GM23338 (cell line): ENCODE results near the gene CTNNA2. TPM values are rescaled to one million over a fixed set of nuclear protein-coding genes. Genes with fewer than 3 reads are reported as not detected.

ENCODE experiments used
- ATAC-seq: fragments of 200-7000 bp; cut with Tn5 transposase; 3 replicates; pipeline ENCODE4 v1.9.1; 2020
- DNase-seq: peaks from one replicate; pipeline ENCODE4 v3.0.0-alpha.2; 2015; ENCODE audit warnings: low spot score
- H2AFZ ChIP-seq: fragments of 200-600 bp; sonication (generic); 2 replicates; pipeline ENCODE4 v1.8.0; 2016; ENCODE audit warnings: antibody characterized with exemption, mild to moderate bottlenecking, moderate library complexity
- H3F3A ChIP-seq: fragments of 200-600 bp; sonication (generic); replicated peaks from 2 replicates; pipeline ENCODE4 v1.8.0; 2017; ENCODE audit warnings: antibody characterized with exemption, mixed run types, low read depth
- H3K27ac ChIP-seq: fragments of 200-600 bp; sonication (generic); 2 replicates; pipeline ENCODE4 v1.6.1; 2016; ENCODE audit warnings: low read depth
- H3K27me3 ChIP-seq: fragments of 200-600 bp; sonication (generic); 2 replicates; pipeline ENCODE4 v1.8.0; 2016; ENCODE audit warnings: mild to moderate bottlenecking, mixed run types, moderate library complexity; ENCODE audit not compliant: insufficient read depth
- H3K36me3 ChIP-seq: fragments of 200-600 bp; sonication (generic); 2 replicates; pipeline ENCODE4 v1.8.0; 2016; ENCODE audit warnings: mild to moderate bottlenecking; ENCODE audit not compliant: insufficient read depth
- H3K4me1 ChIP-seq: fragments of 200-600 bp; sonication (generic); 2 replicates; pipeline ENCODE4 v1.8.0; 2016; ENCODE audit warnings: mild to moderate bottlenecking, moderate library complexity; ENCODE audit not compliant: insufficient read depth
- H3K4me2 ChIP-seq: fragments of 200-600 bp; sonication (generic); 2 replicates; pipeline ENCODE4 v1.7.1; 2017; ENCODE audit warnings: mixed run types
- H3K4me3 ChIP-seq: fragments of 200-600 bp; sonication (generic); 2 replicates; pipeline ENCODE4 v1.6.1; 2016; ENCODE audit warnings: mixed run types
- H3K79me2 ChIP-seq: fragments of 200-600 bp; sonication (generic); replicated peaks from 2 replicates; pipeline ENCODE4 v1.8.0; 2017; ENCODE audit warnings: mild to moderate bottlenecking; ENCODE audit not compliant: insufficient read depth
- H3K9me2 ChIP-seq: fragments of 200-600 bp; sonication (generic); 2 replicates; pipeline ENCODE4 v1.8.0; 2017; ENCODE audit not compliant: insufficient read depth
- H4K20me1 ChIP-seq: fragments of 200-600 bp; sonication (generic); replicated peaks from 2 replicates; pipeline ENCODE4 v1.8.0; 2017; ENCODE audit warnings: mild to moderate bottlenecking; ENCODE audit not compliant: insufficient read depth
- H3K27ac Mint-ChIP-seq: 2 replicates; pipeline ENCODE4 v1.8.0; 2020; ENCODE audit warnings: inconsistent platforms, mild to moderate bottlenecking, moderate library complexity, mixed read lengths
- H3K27me3 Mint-ChIP-seq: 3 replicates; pipeline ENCODE4 v1.8.0; 2022; ENCODE audit warnings: low read depth, mild to moderate bottlenecking, moderate library complexity, mixed read lengths, inconsistent platforms; ENCODE audit not compliant: insufficient read depth, poor library complexity
- H3K36me3 Mint-ChIP-seq: 3 replicates; pipeline ENCODE4 v1.8.0; 2021; ENCODE audit warnings: low read depth, mild to moderate bottlenecking, inconsistent platforms, moderate library complexity, mixed read lengths
- H3K4me1 Mint-ChIP-seq: 3 replicates; pipeline ENCODE4 v1.8.0; 2020; ENCODE audit warnings: mild to moderate bottlenecking, inconsistent platforms, mixed read lengths
- H3K4me3 Mint-ChIP-seq: 3 replicates; pipeline ENCODE4 v1.8.0; 2021; ENCODE audit warnings: moderate library complexity, mild to moderate bottlenecking, inconsistent platforms, mixed read lengths
- H3K9me3 Mint-ChIP-seq: 3 replicates; pipeline ENCODE4 v1.8.0; 2020; ENCODE audit warnings: moderate library complexity, mild to moderate bottlenecking, inconsistent platforms, mixed read lengths
- CTCF ChIP-seq, 2 experiments: fragments of 200-600 bp in 1 of 2; sonication (generic) in 1 of 2; conservative IDR thresholded peaks; 2 replicates each; pipeline versions ENCODE4 v1.5.1 to v1.6.1; 2016 to 2017; ENCODE audit warnings: antibody characterized with exemption in 2 of 2, low read depth in 2 of 2, mild to moderate bottlenecking in 2 of 2, moderate library complexity in 1 of 2
- ETS1 ChIP-seq: IDR thresholded peaks from 2 replicates; pipeline ENCODE4 v1.6.1; 2016; ENCODE audit warnings: antibody characterized with exemption
- EZH2phosphoT487 ChIP-seq: fragments of 200-600 bp; sonication (generic); IDR thresholded peaks from one replicate; pipeline ENCODE4 v1.8.1; 2018; ENCODE audit warnings: antibody characterized with exemption; ENCODE audit not compliant: unreplicated experiment
- JUNB ChIP-seq: IDR thresholded peaks from one replicate; pipeline ENCODE4 v1.6.1; 2016; ENCODE audit warnings: antibody characterized with exemption; ENCODE audit not compliant: unreplicated experiment
- NANOG ChIP-seq: IDR thresholded peaks from 2 replicates; pipeline ENCODE4 v1.6.1; 2016; ENCODE audit warnings: antibody characterized with exemption, borderline replicate concordance
- POLR2AphosphoS5 ChIP-seq: IDR thresholded peaks from 2 replicates; pipeline ENCODE4 v1.6.1; 2016; ENCODE audit warnings: antibody characterized with exemption, low read depth
- ZNF114 ChIP-seq: fragments of 250-450 bp; sonication (Bioruptor Pico); IDR thresholded peaks from 2 replicates; pipeline ENCODE4 v1.5.0; 2020; ENCODE audit warnings: mild to moderate bottlenecking, moderate library complexity
- ZNF331 ChIP-seq: fragments of 250-450 bp; sonication (Bioruptor Pico); IDR thresholded peaks from 2 replicates; pipeline ENCODE4 v1.5.0; 2020; ENCODE audit warnings: low read depth, mild to moderate bottlenecking, moderate library complexity
- ZNF462 ChIP-seq: fragments of 250-450 bp; sonication (Bioruptor Pico); IDR thresholded peaks from 2 replicates; pipeline ENCODE4 v1.5.0; 2020; ENCODE audit warnings: mild to moderate bottlenecking, moderate library complexity
- polyA plus RNA-seq: library from polyadenylated mRNA; unstranded; fragments of >200 nt; fragmentation: Nextera tagmentation; extraction: Ambion mirVana; gene quantifications from 2 replicates; pipeline ENCODE4 v1.2.1, GENCODE V29; 2016
- total RNA-seq: library from RNA; depleted of rRNA; stranded (reverse); fragments of >200 nt; shearing (Covaris generic); gene quantifications from 2 replicates; pipeline ENCODE4 v1.2.3, GENCODE V29; 2014

The CTNNA2 gene
- total and polyA plus RNA-seq, 2 experiments from 2014 or later = 6.4 to 15.6 TPM

GRCh38 chr2:80062298-80062697 is 549.4 kb downstream of the CTNNA2 start:
- Histone ChIP-seq H4K20me1 (no peaks in the 10 kb centered on the region), H3K27me3 (no peaks in the 10 kb centered on the region), H3K4me3 (no peak overlapping the region), H3K27ac (no peak overlapping the region), H2AFZ (no peak overlapping the region), H3K4me2 (no peak overlapping the region), H3K36me3 (no peaks in the 10 kb centered on the region), H3K79me2 (no peaks in the 10 kb centered on the region), H3K4me1 (peaks cover 31% of the 10 kb centered on the region), H3K9me2 (no peaks in the 10 kb centered on the region), H3F3A (no peaks in the 10 kb centered on the region)
- no peak overlapping the region for H3K27ac Mint-ChIP-seq
- H3K36me3 Mint-ChIP-seq = no peaks in the 10 kb centered on the region
- H3K4me1 Mint-ChIP-seq = peaks cover 33% of the 10 kb centered on the region
- no peak overlapping the region for H3K4me3 Mint-ChIP-seq
- DNase-seq (no peak), ATAC-seq (no peak)
- TF ChIP-seq CTCF (conservative IDR thresholded peaks at IDR 0.05; ENCODE audit: low read depth in 2 of 2) (no peak), ZNF331 (CRISPR knock-in tag) (no peak), JUNB (no peak), POLR2AphosphoS5 (no peak), ZNF114 (CRISPR knock-in tag) (no peak), EZH2phosphoT487 (no peak), NANOG (no peak), ETS1 (no peak), ZNF462 (CRISPR knock-in tag) (no peak)
- no peaks in the 10 kb centered on the region for H3K9me3 Mint-ChIP-seq
- H3K27me3 Mint-ChIP-seq = peaks cover 5% of the 10 kb centered on the region
